ENCODE measurements around the gene GLT1D1. TPM values are rescaled to one million over a fixed set of nuclear protein-coding genes. Genes with fewer than 3 reads are reported as not detected.

Gene GLT1D1
- total RNA-seq, 4 donors from 2014 or later: 0.19 to 0.75 (median 0.62) TPM; not detected in 1

GRCh38 chr12:128856035-128856790 is 2.9 kb downstream of the GLT1D1 start:
- Histone ChIP-seq H3K4me1 (peaks cover 0 to 9% (median 0%) of the 10 kb centered on the region in 3 donors), H3K4me3 (no peak overlapping the region), H3K36me3 (no peaks in the 10 kb centered on the region), H3K27me3 (peaks cover 0 to 51% (median 0%) of the 10 kb centered on the region in 4 donors), H3K9me3 (no peaks in the 10 kb centered on the region), H3K27ac (no peak overlapping the region)
- WGBS, 2 donors: 79 to 80% methylated on average over 8 of the region's 9 CpGs
- no peak for DNase-seq
- intact Hi-C loops (cut with DNase I): no loop called here
- TF ChIP-seq POLR2A (IDR thresholded peaks at IDR 0.05) (no peak), CTCF (IDR thresholded peaks at IDR 0.05) (no peak)

- WGBS, 2 donors: 90 to 92% methylated on average over 7 of the region's 7 CpGs
- no peaks in the 10 kb centered on the region for H3K36me3 ChIP-seq
- TF ChIP-seq POLR2A (IDR thresholded peaks at IDR 0.05): no peak
- TF ChIP-seq CTCF (IDR thresholded peaks at IDR 0.05): no peak
- H3K4me3 ChIP-seq: no peak overlapping the region
- no peaks in the 10 kb centered on the region for H3K9me3 ChIP-seq
- peaks cover 0 to 46% (median 0%) of the 10 kb centered on the region in 4 donors for H3K27me3 ChIP-seq
- intact Hi-C loops (cut with DNase I): no loop called here
- peaks cover 0 to 9% (median 0%) of the 10 kb centered on the region in 3 donors for H3K4me1 ChIP-seq
- no peak overlapping the region for H3K27ac ChIP-seq
- DNase-seq: no peak
Observed at GRCh38 chr12:128856791-128857078, 3.5 kb downstream of the GLT1D1 start.

GRCh38 chr12:128857133-128857763 is 4.0 kb downstream of the GLT1D1 start:
- Histone ChIP-seq H3K4me3 (no peak overlapping the region), H3K27me3 (peaks cover 0 to 41% (median 0%) of the 10 kb centered on the region in 4 donors), H3K4me1 (peaks cover 0 to 9% (median 0%) of the 10 kb centered on the region in 3 donors), H3K9me3 (no peaks in the 10 kb centered on the region), H3K27ac (no peak overlapping the region), H3K36me3 (no peaks in the 10 kb centered on the region)
- DNase-seq: no peak
- WGBS, 2 donors: 70 to 80% methylated on average over 8 to 9 of the region's 9 CpGs
- no peak for TF ChIP-seq CTCF (IDR thresholded peaks at IDR 0.05)
- TF ChIP-seq POLR2A (IDR thresholded peaks at IDR 0.05): no peak
- intact Hi-C loops (cut with DNase I): no loop called here

- intact Hi-C loops (cut with DNase I): no loop called here
- WGBS, 2 donors: 74 to 87% methylated on average over 7 to 9 of the region's 9 CpGs
- H3K4me1 ChIP-seq: peaks cover 0 to 1% (median 0%) of the 10 kb centered on the region in 3 donors
- H3K27ac ChIP-seq: no peak overlapping the region
- H3K9me3 ChIP-seq: no peaks in the 10 kb centered on the region
- H3K36me3 ChIP-seq: no peaks in the 10 kb centered on the region
- H3K27me3 ChIP-seq: peaks cover 0 to 20% (median 0%) of the 10 kb centered on the region in 4 donors
- H3K4me3 ChIP-seq: no peak overlapping the region
- no peak for DNase-seq
- TF ChIP-seq POLR2A (IDR thresholded peaks at IDR 0.05): no peak
- no peak for TF ChIP-seq CTCF (IDR thresholded peaks at IDR 0.05)
Observed at GRCh38 chr12:128859311-128859710, 6.0 kb downstream of the GLT1D1 start.

- no peaks in the 10 kb centered on the region for H3K9me3 ChIP-seq
- no peak overlapping the region for H3K4me3 ChIP-seq
- no peaks in the 10 kb centered on the region for H3K4me1 ChIP-seq
- DNase-seq: no peak
- TF ChIP-seq POLR2A (IDR thresholded peaks at IDR 0.05) (no peak), CTCF (IDR thresholded peaks at IDR 0.05) (no peak)
- peaks cover 0 to 4% (median 0%) of the 10 kb centered on the region in 4 donors for H3K27me3 ChIP-seq
- WGBS, 2 donors: 67 to 77% methylated on average over 14 of the region's 15 CpGs
- intact Hi-C loops (cut with DNase I): no loop called here
- no peak overlapping the region for H3K27ac ChIP-seq
- H3K36me3 ChIP-seq: no peaks in the 10 kb centered on the region
Observed at GRCh38 chr12:128861226-128862016, 8.1 kb downstream of the GLT1D1 start.

Measured in esophagus squamous epithelium (tissue), 5 donors.